CD4-positive, alpha-beta T cell treated with Interleukin-1 beta for 1 hour (primary cell): ENCODE measurements around the gene CDC42BPG.

Experiments used
- DNase-seq, 2 donors: peaks; one replicate each; pipeline ENCODE4 v3.0.0-alpha.2; 2020 to 2022

The CDC42BPG gene

DNA sequence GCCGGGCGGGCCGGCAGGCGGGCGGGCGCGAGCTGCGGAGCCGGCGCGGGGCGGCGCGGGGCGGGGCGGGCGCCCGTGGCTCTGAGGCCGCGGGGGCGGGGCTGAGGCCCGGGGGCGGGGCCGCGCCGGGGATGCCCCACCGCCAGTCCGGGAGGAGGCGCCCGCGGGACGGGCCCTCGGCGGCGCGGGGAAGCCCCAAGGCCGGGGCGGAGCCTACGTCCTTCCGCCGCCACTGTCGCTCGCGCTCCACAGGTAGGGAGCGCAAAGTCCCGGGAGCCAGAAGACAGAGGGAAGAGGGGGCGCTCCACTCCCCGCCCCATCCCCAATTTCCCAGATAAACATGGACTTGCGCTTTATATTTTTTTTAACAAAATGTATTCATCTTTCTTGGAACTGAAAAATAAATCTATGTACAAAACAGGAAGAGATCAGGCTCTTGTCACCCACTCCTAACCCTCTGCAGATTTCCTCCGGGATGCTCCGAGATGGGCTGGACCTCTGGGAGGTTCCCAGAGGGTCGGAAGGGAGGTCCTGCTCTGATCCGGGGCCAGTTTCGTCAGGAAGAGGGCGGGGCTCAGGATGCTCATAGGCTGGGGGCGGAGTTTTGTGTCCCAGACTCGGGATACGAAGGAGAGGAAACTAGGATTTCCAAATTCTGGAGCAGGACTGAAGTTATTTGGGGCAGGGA is 41.2 kb downstream of the CDC42BPG start, which contains the start of gene MAP4K2:
MAP4K2 (minus strand) TSS at position 57 of the 688 bp plus-strand sequence. CDS start 65 bp downstream, outside the sequence.
- peak; percentile 89 to 91 for DNase-seq

- DNase-seq: peak in 1 of 2 donors; percentile 44
Measured at GRCh38 chr11:64802370-64803157, 41.9 kb downstream of the CDC42BPG start.

DNA sequence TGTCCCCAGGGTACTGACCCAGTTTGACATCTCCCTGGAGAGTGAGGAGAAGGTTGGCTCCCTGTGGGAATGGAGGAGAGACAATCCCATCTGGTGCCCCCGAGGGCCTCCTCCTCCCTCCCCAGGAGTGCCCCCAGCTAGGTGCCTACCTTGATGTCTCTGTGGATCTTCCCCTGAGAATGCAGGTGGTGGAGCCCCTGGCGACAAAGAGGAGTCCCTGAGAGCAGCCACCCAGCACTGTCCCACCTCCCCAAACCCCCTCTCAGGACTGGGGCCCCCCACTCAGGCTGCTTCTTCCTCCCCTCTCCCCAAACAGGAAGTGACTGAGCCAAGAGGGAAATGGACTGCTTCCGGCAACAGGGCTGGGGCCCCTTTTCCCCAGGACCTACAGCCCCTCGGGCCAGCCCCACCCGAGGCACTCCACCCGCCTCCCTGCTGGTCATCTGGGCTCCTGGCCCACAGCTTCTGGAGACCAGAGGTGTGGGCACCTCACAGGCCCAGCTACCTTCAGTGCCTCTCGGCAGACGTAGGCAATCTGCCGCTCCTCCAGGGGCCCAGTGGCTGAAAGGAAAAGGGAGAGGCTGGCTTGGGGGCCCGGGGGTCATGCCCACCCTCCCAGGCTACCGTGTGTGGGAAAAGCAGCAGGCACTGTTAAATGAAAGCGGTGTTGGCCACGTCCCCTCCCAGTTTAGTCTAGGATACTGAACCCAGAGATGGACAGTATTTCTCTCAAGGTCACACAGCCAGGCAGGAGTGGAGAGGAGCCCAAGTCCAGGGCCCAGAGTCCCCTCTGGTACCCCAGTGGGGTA is 42.7 kb downstream of the CDC42BPG start:
- DNase-seq: peak in 1 of 2 donors; percentile 9

DNA sequence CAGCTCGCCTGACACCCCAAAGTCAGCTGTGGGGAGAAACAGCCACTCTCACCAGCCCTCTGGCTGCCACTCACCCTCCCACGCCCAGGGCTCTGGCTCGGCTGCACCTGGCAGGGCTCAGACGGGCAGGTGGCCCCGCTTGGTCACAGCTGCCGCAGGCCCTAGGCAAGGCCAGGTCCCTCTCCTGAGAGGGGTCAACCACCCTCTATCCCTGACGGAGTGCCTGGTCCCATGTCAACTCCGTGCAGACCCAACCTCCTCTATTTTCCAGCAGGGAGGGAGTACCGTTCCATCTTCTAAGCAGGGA is 43.3 kb downstream of the CDC42BPG start:
- peak in 1 of 2 donors; percentile 11 for DNase-seq

GRCh38 chr11:64800303-64801157 is 43.9 kb downstream of the CDC42BPG start:
- no peak for DNase-seq

GRCh38 chr11:64799623-64800302 is 44.7 kb downstream of the CDC42BPG start:
- DNase-seq: peak in 1 of 2 donors; percentile 20

- no peak for DNase-seq
Measured at GRCh38 chr11:64799256-64799622, 45.2 kb downstream of the CDC42BPG start.

DNA sequence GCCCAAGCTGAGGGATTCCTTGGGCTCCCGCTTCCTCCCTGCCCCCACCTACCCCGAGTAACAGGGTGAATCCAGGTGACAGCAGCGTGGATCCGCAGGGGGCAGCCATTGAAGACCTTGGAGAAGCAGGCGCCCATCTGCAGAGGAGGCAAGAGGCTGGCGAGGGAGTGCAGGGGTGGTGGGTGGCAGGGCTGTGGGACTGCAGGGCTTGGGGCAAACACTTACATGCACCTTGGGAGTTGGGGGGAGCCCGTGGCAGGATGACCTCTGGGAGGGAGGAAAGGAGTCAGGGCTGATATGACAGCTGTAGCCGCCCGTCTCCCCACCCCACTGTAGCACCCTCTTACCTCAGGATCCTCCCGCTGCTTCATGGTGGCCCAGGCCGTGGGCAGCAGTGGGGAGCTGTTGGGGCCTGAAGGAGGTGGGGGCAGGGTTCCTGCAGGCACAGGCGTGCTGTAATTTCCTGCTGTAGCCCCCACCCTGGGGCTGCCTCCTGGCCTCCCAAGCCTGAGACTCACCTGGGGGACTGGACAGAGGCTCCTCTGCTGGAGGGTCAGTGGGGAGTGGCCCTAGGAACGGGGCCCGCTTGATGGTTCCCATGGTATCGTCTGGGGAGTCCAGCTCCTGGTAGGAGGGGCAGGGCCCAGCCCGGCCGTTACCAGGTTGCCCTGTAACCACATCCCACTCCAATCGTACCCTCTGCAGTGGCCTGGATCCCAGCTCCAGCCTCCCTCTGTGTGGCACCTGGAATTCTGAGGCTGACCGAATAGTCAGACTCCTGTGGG is 47.5 kb downstream of the CDC42BPG start:
- DNase-seq: no peak

GRCh38 chr11:64796047-64796756 is 48.3 kb downstream of the CDC42BPG start:
- no peak for DNase-seq

GRCh38 chr11:64794526-64794925 is 49.9 kb downstream of the CDC42BPG start:
- DNase-seq: no peak

DNA sequence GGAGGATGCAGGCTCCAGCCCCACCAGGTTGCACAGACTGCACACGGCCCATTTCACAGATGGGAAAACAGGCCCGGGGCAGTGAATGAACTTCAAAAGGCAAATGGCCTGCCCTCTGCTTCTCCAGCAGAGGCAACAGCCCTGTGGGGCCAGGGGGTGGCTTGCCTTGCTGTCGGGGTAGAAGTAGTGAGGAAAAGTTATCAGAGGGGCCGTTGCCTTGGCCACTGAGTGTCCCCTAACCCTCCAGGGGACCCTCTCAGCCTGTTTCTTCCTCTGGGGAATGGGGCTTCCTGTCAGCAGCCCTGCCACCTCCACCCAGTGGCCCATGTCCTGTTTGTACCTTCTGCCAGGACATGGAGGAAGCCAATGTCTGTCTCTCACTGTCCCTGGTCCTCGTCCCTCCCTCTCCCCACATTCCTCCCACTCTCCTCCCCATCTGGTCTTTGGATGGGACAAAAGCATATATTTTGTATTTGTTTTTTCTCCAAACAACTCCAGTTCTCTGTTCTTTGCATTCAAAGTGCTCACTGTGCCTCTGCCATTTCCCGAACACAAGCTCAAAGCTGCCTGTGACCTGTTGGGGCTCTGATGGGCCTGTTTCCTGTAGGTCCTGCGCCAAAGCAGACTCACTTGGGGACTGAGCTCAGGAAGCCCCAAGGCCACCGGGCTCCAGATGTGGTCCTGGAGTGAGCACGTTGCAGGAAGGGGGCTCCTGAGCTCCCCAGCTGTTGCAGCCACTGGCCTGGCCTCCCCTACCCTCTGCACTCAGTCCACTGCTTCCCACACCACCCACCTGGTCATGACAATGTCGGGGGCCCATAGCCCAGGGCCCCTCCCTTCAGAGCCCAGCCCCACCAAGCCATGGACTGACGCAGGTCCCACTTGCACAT is 50.9 kb downstream of the CDC42BPG start:
- DNase-seq: no peak

DNA sequence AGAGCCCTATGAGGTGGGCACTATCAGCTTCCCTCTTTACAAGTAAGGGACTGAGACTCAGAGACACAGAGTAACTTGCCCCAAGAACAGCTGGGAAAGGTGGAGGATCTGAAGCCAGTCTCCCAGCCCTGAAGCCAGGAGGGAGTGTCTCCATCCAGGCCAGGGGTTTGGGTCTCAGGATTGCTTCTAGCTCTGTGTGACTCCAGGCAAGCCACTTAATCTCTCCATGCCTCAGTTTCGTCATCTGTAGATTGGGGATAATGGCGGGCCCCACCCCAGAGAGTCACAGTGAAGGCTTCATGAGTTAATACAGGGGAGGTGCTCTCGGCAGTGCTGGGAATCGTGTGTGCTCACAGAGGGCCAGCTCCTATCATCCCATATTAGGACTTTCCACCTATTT is 52.0 kb downstream of the CDC42BPG start:
- DNase-seq: no peak

DNA sequence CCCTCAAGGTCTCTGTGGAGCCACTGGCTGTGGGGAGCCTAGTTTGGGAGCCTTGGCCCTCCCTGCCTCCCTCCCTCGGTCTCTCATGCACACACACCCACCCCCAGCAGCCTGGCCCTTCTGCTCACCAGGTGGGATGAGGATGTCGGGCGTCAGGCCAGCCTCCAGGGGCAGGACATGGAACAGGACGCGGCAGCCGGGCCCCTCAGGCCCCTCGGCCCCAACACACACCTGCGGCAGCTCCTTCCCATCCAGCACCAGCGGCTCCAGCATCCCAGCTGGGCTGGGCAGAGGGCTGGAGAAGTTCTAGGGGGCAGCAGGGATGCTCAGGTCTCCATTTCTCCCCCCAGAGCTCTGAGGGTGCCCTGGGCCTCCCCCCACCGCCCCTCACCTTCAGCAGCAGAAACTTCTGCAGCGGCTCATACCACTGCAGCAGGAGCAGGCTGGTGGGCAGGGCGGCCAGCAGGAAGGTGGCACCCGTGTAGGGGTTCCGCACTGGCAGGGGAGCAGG is 52.6 kb downstream of the CDC42BPG start:
- no peak for DNase-seq

GRCh38 chr11:64790205-64791095 is 54.0 kb downstream of the CDC42BPG start:
- no peak for DNase-seq

- DNase-seq: no peak
Measured at GRCh38 chr11:64789331-64790204, 54.9 kb downstream of the CDC42BPG start.

- DNase-seq: no peak
Measured at GRCh38 chr11:64788321-64789215, 55.9 kb downstream of the CDC42BPG start.
